Measurements from ENCODE around the gene ABLIM2.

Gene ABLIM2

DNA sequence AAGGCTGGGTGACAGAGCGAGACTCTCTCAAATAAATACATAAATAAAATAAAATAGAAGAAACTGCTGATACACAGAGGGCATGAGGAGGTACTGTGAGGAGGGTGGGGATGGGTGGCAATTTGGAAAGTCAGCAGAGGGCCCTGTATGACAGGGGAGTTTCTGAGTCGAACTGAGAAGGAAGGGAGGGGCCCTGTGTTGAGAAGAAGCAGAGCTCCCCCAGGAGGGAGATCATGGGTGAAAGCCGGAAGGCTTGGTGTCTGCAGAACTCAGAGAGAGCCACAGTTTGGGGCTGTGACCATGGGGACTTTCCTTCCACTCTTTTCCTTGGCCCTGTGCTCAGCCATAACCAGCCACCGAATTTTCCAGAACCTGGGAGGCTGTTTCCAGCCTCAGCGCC is 194.2 kb downstream of the ABLIM2 start:
- Histone ChIP-seq H3K4me1 (ENCODE audit: insufficient read depth, poor library complexity, severe bottlenecking) (peaks cover 28% of the 10 kb centered on the region), H3K9me3 (ENCODE audit: severe bottlenecking) (no peaks in the 10 kb centered on the region), H3K27me3 (ENCODE audit: insufficient read depth, poor library complexity, severe bottlenecking) (no peaks in the 10 kb centered on the region), H3K4me3 (ENCODE audit: severe bottlenecking) (no peak overlapping the region), H3K27ac (ENCODE audit: poor library complexity, severe bottlenecking) (peak overlapping the region; percentile 47), H3K36me3 (ENCODE audit: low read depth) (no peaks in the 10 kb centered on the region)
- ATAC-seq (ENCODE audit: low read depth) (no peak), DNase-seq (ENCODE audit: low spot score) (no peak)
- TF ChIP-seq, protein P1, sequence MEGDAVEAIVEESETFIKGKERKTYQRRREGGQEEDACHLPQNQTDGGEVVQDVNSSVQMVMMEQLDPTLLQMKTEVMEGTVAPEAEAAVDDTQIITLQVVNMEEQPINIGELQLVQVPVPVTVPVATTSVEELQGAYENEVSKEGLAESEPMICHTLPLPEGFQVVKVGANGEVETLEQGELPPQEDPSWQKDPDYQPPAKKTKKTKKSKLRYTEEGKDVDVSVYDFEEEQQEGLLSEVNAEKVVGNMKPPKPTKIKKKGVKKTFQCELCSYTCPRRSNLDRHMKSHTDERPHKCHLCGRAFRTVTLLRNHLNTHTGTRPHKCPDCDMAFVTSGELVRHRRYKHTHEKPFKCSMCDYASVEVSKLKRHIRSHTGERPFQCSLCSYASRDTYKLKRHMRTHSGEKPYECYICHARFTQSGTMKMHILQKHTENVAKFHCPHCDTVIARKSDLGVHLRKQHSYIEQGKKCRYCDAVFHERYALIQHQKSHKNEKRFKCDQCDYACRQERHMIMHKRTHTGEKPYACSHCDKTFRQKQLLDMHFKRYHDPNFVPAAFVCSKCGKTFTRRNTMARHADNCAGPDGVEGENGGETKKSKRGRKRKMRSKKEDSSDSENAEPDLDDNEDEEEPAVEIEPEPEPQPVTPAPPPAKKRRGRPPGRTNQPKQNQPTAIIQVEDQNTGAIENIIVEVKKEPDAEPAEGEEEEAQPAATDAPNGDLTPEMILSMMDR (IDR thresholded peaks at IDR 0.05; ENCODE audit: poor library complexity, severe bottlenecking): peak; percentile 13

DNA sequence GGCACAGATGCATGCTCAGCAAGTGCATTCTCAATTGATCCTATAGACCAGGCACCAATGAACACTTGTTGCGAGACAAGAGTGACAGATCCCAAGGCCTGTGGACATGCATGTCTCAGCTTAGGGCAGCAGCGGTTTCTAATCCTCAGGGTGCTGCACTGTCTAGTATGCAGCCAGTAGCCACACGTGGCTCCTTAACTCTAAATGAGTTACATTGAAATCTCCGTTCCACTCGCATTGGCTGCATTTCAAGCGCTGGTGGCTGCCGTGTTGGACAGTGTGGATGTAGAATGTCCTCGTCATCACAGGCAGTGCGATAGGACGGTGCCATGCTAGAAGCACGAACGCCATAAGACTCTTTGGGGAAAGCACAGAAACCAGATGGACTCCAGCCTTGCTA is 194.9 kb downstream of the ABLIM2 start:
- Histone ChIP-seq H3K4me1 (ENCODE audit: insufficient read depth, poor library complexity, severe bottlenecking) (peaks cover 25% of the 10 kb centered on the region), H3K27me3 (ENCODE audit: insufficient read depth, poor library complexity, severe bottlenecking) (no peaks in the 10 kb centered on the region), H3K9me3 (ENCODE audit: severe bottlenecking) (no peaks in the 10 kb centered on the region), H3K4me3 (ENCODE audit: severe bottlenecking) (no peak overlapping the region), H3K27ac (ENCODE audit: poor library complexity, severe bottlenecking) (no peak overlapping the region), H3K36me3 (ENCODE audit: low read depth) (no peaks in the 10 kb centered on the region)
- DNase-seq (ENCODE audit: low spot score) (no peak), ATAC-seq (ENCODE audit: low read depth) (no peak)
- TF ChIP-seq, protein P1 (IDR thresholded peaks at IDR 0.05; ENCODE audit: poor library complexity, severe bottlenecking): no peak

GRCh38 chr4:7962609-7963508 is 195.8 kb downstream of the ABLIM2 start:
- H3K27me3 ChIP-seq (ENCODE audit: insufficient read depth, poor library complexity, severe bottlenecking): no peaks in the 10 kb centered on the region
- no peak overlapping the region for H3K4me3 ChIP-seq (ENCODE audit: severe bottlenecking)
- TF ChIP-seq, protein P1 (IDR thresholded peaks at IDR 0.05; ENCODE audit: poor library complexity, severe bottlenecking): no peak
- no peaks in the 10 kb centered on the region for H3K9me3 ChIP-seq (ENCODE audit: severe bottlenecking)
- no peak overlapping the region for H3K27ac ChIP-seq (ENCODE audit: poor library complexity, severe bottlenecking)
- H3K36me3 ChIP-seq (ENCODE audit: low read depth): no peaks in the 10 kb centered on the region
- H3K4me1 ChIP-seq (ENCODE audit: insufficient read depth, poor library complexity, severe bottlenecking): peaks cover 30% of the 10 kb centered on the region
- DNase-seq (ENCODE audit: low spot score): no peak
- ATAC-seq (ENCODE audit: low read depth): no peak

GRCh38 chr4:7960790-7961655 is 197.6 kb downstream of the ABLIM2 start:
- no peaks in the 10 kb centered on the region for H3K9me3 ChIP-seq (ENCODE audit: severe bottlenecking)
- H3K4me3 ChIP-seq (ENCODE audit: severe bottlenecking): no peak overlapping the region
- peaks cover 36% of the 10 kb centered on the region for H3K4me1 ChIP-seq (ENCODE audit: insufficient read depth, poor library complexity, severe bottlenecking)
- peak overlapping the region; percentile 71 for H3K27ac ChIP-seq (ENCODE audit: poor library complexity, severe bottlenecking)
- ATAC-seq (ENCODE audit: low read depth) (peak; percentile 70), DNase-seq (ENCODE audit: low spot score) (peak; percentile 83)
- TF ChIP-seq, protein P1 (IDR thresholded peaks at IDR 0.05; ENCODE audit: poor library complexity, severe bottlenecking): no peak
- H3K36me3 ChIP-seq (ENCODE audit: low read depth): no peaks in the 10 kb centered on the region
- H3K27me3 ChIP-seq (ENCODE audit: insufficient read depth, poor library complexity, severe bottlenecking): no peaks in the 10 kb centered on the region
